Measurements from ENCODE around the gene JARID2. TPM values are rescaled to one million over a fixed set of nuclear protein-coding genes. Genes with fewer than 3 reads are reported as not detected.
A peak's percentile ranks its signal among the peaks of the same experiment; 100 is the strongest.

Gene JARID2
- total RNA-seq, 3 donors from 2014 or later = 10.6 to 11.8 (median 11.4) TPM

- Histone ChIP-seq H3K9me3 (no peaks in the 10 kb centered on the region), H3K4me1 (ENCODE audit: low read depth) (peaks cover 4% of the 10 kb centered on the region), H3K4me3 (no peak overlapping the region), H3K36me3 (ENCODE audit: low read depth) (no peaks in the 10 kb centered on the region)
- DNase-seq (no peak), ATAC-seq (no peak)
- intact Hi-C loops (cut with DNase I, micrococcal nuclease) = no loop called here
- no peak for TF ChIP-seq CTCF (IDR thresholded peaks at IDR 0.05)
Measured at GRCh38 chr6:15378272-15378671, 132.4 kb downstream of the JARID2 start.

- H3K36me3 ChIP-seq (ENCODE audit: low read depth) = no peaks in the 10 kb centered on the region
- H3K9me3 ChIP-seq = no peaks in the 10 kb centered on the region
- TF ChIP-seq CTCF (IDR thresholded peaks at IDR 0.05) = no peak
- H3K4me3 ChIP-seq = no peak overlapping the region
- no peak for DNase-seq
- no peak for ATAC-seq
- peaks cover 4% of the 10 kb centered on the region for H3K4me1 ChIP-seq (ENCODE audit: low read depth)
- intact Hi-C loops (cut with DNase I, micrococcal nuclease) = no loop called here
Measured at GRCh38 chr6:15378866-15379265, 133.0 kb downstream of the JARID2 start.

GRCh38 chr6:15380351-15380750, 134.5 kb downstream of the JARID2 start:
- DNase-seq (no peak), ATAC-seq (no peak)
- no peak for TF ChIP-seq CTCF (IDR thresholded peaks at IDR 0.05)
- intact Hi-C loops (cut with DNase I, micrococcal nuclease) = no loop called here
- no peaks in the 10 kb centered on the region for H3K36me3 ChIP-seq (ENCODE audit: low read depth)
- no peak overlapping the region for H3K4me3 ChIP-seq
- peaks cover 7% of the 10 kb centered on the region for H3K4me1 ChIP-seq (ENCODE audit: low read depth)
- H3K9me3 ChIP-seq = no peaks in the 10 kb centered on the region

- no peaks in the 10 kb centered on the region for H3K9me3 ChIP-seq
- no peak for TF ChIP-seq CTCF (IDR thresholded peaks at IDR 0.05)
Measured at GRCh38 chr6:15382089-15382488, 136.2 kb downstream of the JARID2 start.

GRCh38 chr6:15382712-15383111, 136.8 kb downstream of the JARID2 start:
- Histone ChIP-seq H3K9me3 (no peaks in the 10 kb centered on the region), H3K36me3 (ENCODE audit: low read depth) (no peaks in the 10 kb centered on the region), H3K4me3 (no peak overlapping the region), H3K4me1 (ENCODE audit: low read depth) (peaks cover 7% of the 10 kb centered on the region)
- TF ChIP-seq CTCF (IDR thresholded peaks at IDR 0.05) = no peak
- no peak for DNase-seq
- no peak for ATAC-seq
- intact Hi-C loops (cut with DNase I, micrococcal nuclease) = no loop called here

More at GRCh38 chr6:15382089-15382488, 136.2 kb downstream of the JARID2 start:
- DNase-seq = no peak
- Histone ChIP-seq H3K4me3 (no peak overlapping the region), H3K4me1 (ENCODE audit: low read depth) (peaks cover 7% of the 10 kb centered on the region), H3K36me3 (ENCODE audit: low read depth) (no peaks in the 10 kb centered on the region)
- intact Hi-C loops (cut with DNase I, micrococcal nuclease) = no loop called here
- ATAC-seq = no peak

GRCh38 chr6:15384901-15385300, 139.0 kb downstream of the JARID2 start:
- no peak overlapping the region for H3K4me3 ChIP-seq
- ATAC-seq = peak; percentile 60
- H3K4me1 ChIP-seq (ENCODE audit: low read depth) = peaks cover 7% of the 10 kb centered on the region
- no peaks in the 10 kb centered on the region for H3K9me3 ChIP-seq
- no peak for TF ChIP-seq CTCF (IDR thresholded peaks at IDR 0.05)
- intact Hi-C loops (cut with DNase I, micrococcal nuclease) = no loop called here
- no peaks in the 10 kb centered on the region for H3K36me3 ChIP-seq (ENCODE audit: low read depth)
- DNase-seq = no peak

All from mucosa of descending colon (tissue), 3 donors.